Astrocyte (in vitro differentiated cells and primary cell): ENCODE data around the gene PRKAG3. TPM values are rescaled to one million over a fixed set of nuclear protein-coding genes. Genes with fewer than 3 reads are reported as not detected.
A peak's percentile ranks its signal among the peaks of the same experiment; 100 is the strongest.

Experiments used
- DNase-seq: peaks from one replicate; pipeline ENCODE4 v3.0.0-alpha.2; 2010; ENCODE audit warnings: low read depth
- FAIRE-seq: peaks from 2 replicates; lab custom pipeline; 2011; peaks lifted over from hg19 to GRCh38; lab: Jason Lieb, UNC
- H2AFZ ChIP-seq: 2 replicates; pipeline ENCODE4 v1.6.0; 2012; ENCODE audit warnings: low read depth, low read length, inconsistent platforms
- H3K27ac ChIP-seq: 2 replicates; pipeline ENCODE4 v1.5.1; 2011; ENCODE audit warnings: low read depth, low read length, inconsistent platforms
- H3K27me3 ChIP-seq: 2 replicates; pipeline ENCODE4 v1.6.0; 2011; ENCODE audit warnings: low read length, inconsistent platforms; ENCODE audit not compliant: insufficient read depth
- H3K36me3 ChIP-seq: 2 replicates; pipeline ENCODE4 v1.5.1; 2011; ENCODE audit warnings: low read length, inconsistent platforms; ENCODE audit not compliant: insufficient read depth
- H3K4me1 ChIP-seq: 2 replicates; pipeline ENCODE4 v1.5.1; 2011; ENCODE audit warnings: low read length, inconsistent platforms; ENCODE audit not compliant: insufficient read depth
- H3K4me2 ChIP-seq: 2 replicates; pipeline ENCODE4 v1.6.0; 2012; ENCODE audit warnings: low read length, inconsistent platforms
- H3K4me3 ChIP-seq: 2 replicates; pipeline ENCODE4 v1.5.1; 2011; ENCODE audit warnings: low read depth, mild to moderate bottlenecking, low read length, inconsistent platforms; ENCODE audit not compliant: insufficient read depth
- H3K79me2 ChIP-seq: 2 replicates; pipeline ENCODE4 v1.6.0; 2012; ENCODE audit warnings: mild to moderate bottlenecking, low read length, inconsistent platforms; ENCODE audit not compliant: insufficient read depth
- H3K9ac ChIP-seq: 2 replicates; pipeline ENCODE4 v1.6.0; 2012; ENCODE audit warnings: mild to moderate bottlenecking, low read length, inconsistent platforms
- H3K9me3 ChIP-seq: 2 replicates; pipeline ENCODE4 v1.5.1; 2012; ENCODE audit warnings: low read depth, mild to moderate bottlenecking, low read length, inconsistent platforms; ENCODE audit not compliant: insufficient read depth
- H4K20me1 ChIP-seq: 2 replicates; pipeline ENCODE4 v1.6.0; 2012; ENCODE audit warnings: low read length, inconsistent platforms; ENCODE audit not compliant: insufficient read depth
- H3K27ac Mint-ChIP-seq: one replicate; pipeline ENCODE4 v1.8.0; 2021; ENCODE audit warnings: mild to moderate bottlenecking, mixed read lengths; ENCODE audit not compliant: unreplicated experiment
- H3K27me3 Mint-ChIP-seq: one replicate; pipeline ENCODE4 v1.8.0; 2021; ENCODE audit warnings: low read depth, mixed read lengths; ENCODE audit not compliant: unreplicated experiment
- H3K36me3 Mint-ChIP-seq: one replicate; pipeline ENCODE4 v1.8.0; 2021; ENCODE audit warnings: low read depth, mixed read lengths; ENCODE audit not compliant: unreplicated experiment
- H3K4me1 Mint-ChIP-seq: one replicate; pipeline ENCODE4 v1.8.0; 2021; ENCODE audit warnings: low read depth, mixed read lengths; ENCODE audit not compliant: unreplicated experiment
- H3K4me3 Mint-ChIP-seq: one replicate; pipeline ENCODE4 v1.8.0; 2021; ENCODE audit warnings: mild to moderate bottlenecking, moderate library complexity, mixed read lengths; ENCODE audit not compliant: unreplicated experiment
- H3K9me3 Mint-ChIP-seq: one replicate; pipeline ENCODE4 v1.8.0; 2021; ENCODE audit warnings: mild to moderate bottlenecking, mixed read lengths; ENCODE audit not compliant: unreplicated experiment
- EZH2 ChIP-seq: IDR thresholded peaks from 2 replicates; pipeline ENCODE4 v1.6.1; 2012; ENCODE audit warnings: mild to moderate bottlenecking, low read length, inconsistent platforms; ENCODE audit not compliant: insufficient read depth
- total RNA-seq: library from RNA; stranded (reverse); gene quantifications from 2 replicates; pipeline ENCODE4 v1.2.1, GENCODE V29; 2021
- TF ChIP-seq, protein P1 (sequence below): IDR thresholded peaks from 2 replicates; pipeline ENCODE4 v1.5.1; 2011; ENCODE audit warnings: low read depth, mild to moderate bottlenecking, inconsistent platforms, low read length, moderate library complexity; ENCODE audit not compliant: insufficient read depth

The PRKAG3 gene
- total RNA-seq, 1 donor from 2014 or later = not detected

DNA sequence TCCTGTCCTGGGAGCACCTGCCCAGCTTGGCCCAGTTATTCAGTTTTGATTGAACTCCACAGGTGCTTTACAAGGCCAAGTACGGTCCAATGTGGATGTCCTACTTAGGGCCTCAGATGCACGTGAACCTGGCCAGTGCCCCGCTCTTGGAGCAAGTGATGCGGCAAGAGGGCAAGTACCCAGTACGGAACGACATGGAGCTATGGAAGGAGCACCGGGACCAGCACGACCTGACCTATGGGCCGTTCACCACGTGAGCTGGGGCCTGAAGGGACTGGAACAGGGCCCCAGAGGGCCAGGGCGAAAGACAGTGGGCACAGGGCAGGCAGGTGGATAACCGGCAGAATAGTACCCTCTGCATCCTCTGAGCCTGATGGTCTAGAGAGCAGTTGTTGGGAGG lies 22.1 kb downstream of the PRKAG3 start:
- DNase-seq (no peak), FAIRE-seq (no peak)
- Histone ChIP-seq H2AFZ (no peak overlapping the region), H3K4me3 (no peak overlapping the region), H3K79me2 (no peaks in the 10 kb centered on the region), H3K9ac (no peak overlapping the region), H3K27me3 (no peaks in the 10 kb centered on the region), H3K36me3 (no peaks in the 10 kb centered on the region), H3K4me2 (no peak overlapping the region), H3K27ac (no peak overlapping the region), H3K9me3 (no peaks in the 10 kb centered on the region), H3K4me1 (peaks cover 13% of the 10 kb centered on the region), H4K20me1 (no peaks in the 10 kb centered on the region)
- peaks cover 6% of the 10 kb centered on the region for H3K4me1 Mint-ChIP-seq
- peaks cover 15% of the 10 kb centered on the region for H3K36me3 Mint-ChIP-seq
- peaks cover 8% of the 10 kb centered on the region for H3K27me3 Mint-ChIP-seq
- peaks cover 7% of the 10 kb centered on the region for H3K9me3 Mint-ChIP-seq
- H3K4me3 Mint-ChIP-seq = no peak overlapping the region
- no peak for TF ChIP-seq EZH2
- TF ChIP-seq, protein P1, sequence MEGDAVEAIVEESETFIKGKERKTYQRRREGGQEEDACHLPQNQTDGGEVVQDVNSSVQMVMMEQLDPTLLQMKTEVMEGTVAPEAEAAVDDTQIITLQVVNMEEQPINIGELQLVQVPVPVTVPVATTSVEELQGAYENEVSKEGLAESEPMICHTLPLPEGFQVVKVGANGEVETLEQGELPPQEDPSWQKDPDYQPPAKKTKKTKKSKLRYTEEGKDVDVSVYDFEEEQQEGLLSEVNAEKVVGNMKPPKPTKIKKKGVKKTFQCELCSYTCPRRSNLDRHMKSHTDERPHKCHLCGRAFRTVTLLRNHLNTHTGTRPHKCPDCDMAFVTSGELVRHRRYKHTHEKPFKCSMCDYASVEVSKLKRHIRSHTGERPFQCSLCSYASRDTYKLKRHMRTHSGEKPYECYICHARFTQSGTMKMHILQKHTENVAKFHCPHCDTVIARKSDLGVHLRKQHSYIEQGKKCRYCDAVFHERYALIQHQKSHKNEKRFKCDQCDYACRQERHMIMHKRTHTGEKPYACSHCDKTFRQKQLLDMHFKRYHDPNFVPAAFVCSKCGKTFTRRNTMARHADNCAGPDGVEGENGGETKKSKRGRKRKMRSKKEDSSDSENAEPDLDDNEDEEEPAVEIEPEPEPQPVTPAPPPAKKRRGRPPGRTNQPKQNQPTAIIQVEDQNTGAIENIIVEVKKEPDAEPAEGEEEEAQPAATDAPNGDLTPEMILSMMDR = no peak
- H3K27ac Mint-ChIP-seq = no peak overlapping the region

DNA sequence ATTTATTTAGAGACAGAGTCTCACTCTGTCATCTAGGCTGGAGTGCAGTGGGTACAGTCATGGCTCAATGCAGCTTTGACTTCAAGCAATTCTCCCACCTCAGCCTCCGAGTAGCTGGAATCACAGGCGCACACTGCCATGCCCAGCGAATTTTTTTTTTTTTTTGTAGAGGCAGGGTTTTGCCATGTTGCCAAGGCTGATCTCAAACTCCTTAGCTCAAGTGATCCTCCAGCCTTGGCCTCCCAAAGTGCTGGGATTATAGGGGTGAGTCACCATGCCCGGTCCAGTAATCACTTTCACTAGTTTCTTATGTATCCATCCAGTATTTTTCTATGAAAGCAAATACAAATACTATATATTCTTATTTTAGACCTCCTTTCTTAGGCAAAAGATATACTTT lies 24.0 kb downstream of the PRKAG3 start:
- Histone ChIP-seq H3K27me3 (no peaks in the 10 kb centered on the region), H3K4me1 (peaks cover 13% of the 10 kb centered on the region), H3K79me2 (no peaks in the 10 kb centered on the region), H3K9me3 (no peaks in the 10 kb centered on the region), H2AFZ (no peak overlapping the region), H3K27ac (no peak overlapping the region), H3K4me3 (no peak overlapping the region), H3K9ac (no peak overlapping the region), H3K4me2 (no peak overlapping the region), H3K36me3 (no peaks in the 10 kb centered on the region), H4K20me1 (no peaks in the 10 kb centered on the region)
- H3K27me3 Mint-ChIP-seq = peaks cover 2% of the 10 kb centered on the region
- H3K27ac Mint-ChIP-seq = no peak overlapping the region
- no peak overlapping the region for H3K4me3 Mint-ChIP-seq
- TF ChIP-seq EZH2 = no peak
- TF ChIP-seq, protein P1 = no peak
- no peak for FAIRE-seq
- peaks cover 6% of the 10 kb centered on the region for H3K4me1 Mint-ChIP-seq
- peaks cover 9% of the 10 kb centered on the region for H3K36me3 Mint-ChIP-seq
- DNase-seq = no peak
- H3K9me3 Mint-ChIP-seq = peaks cover 9% of the 10 kb centered on the region

DNA sequence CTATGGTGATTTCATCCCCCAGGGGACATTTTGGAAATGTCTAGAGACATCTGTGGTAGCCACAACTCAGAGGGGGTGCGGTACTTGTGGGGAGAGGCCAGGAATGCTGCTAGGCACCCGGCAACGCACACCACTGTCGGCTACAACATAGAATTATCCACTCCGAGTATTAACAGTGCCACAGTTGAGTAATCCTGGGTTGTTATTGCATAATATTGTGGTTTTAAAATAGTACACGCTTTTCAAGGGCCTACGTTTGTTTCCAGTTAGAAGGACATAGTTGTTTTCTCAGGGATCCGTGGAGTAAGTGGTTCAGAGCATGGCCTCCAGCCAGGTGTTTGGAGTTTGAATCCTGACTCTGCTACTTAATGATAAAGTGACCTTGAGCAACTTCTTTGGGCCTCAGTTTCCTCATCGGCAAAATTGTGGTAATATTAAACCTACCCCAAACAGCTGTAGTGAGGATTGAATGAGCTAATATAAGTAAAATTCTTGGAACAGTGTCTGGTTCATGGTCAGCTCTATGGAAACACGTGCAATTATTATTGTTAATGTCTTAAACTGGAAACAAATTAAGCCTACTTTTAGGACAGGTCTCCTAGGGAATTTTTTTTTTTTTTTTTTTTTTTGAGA lies 25.1 kb downstream of the PRKAG3 start:
- H3K36me3 Mint-ChIP-seq = peaks cover 5% of the 10 kb centered on the region
- Histone ChIP-seq H3K4me1 (peaks cover 13% of the 10 kb centered on the region), H3K9me3 (no peaks in the 10 kb centered on the region), H3K9ac (no peak overlapping the region), H3K79me2 (no peaks in the 10 kb centered on the region), H2AFZ (no peak overlapping the region), H4K20me1 (no peaks in the 10 kb centered on the region), H3K36me3 (no peaks in the 10 kb centered on the region), H3K4me3 (no peak overlapping the region), H3K4me2 (peak overlapping the region; percentile 34), H3K27ac (peak overlapping the region; percentile 16), H3K27me3 (no peaks in the 10 kb centered on the region)
- H3K4me1 Mint-ChIP-seq = peaks cover 6% of the 10 kb centered on the region
- peak overlapping the region; percentile 54 for H3K4me3 Mint-ChIP-seq
- peak overlapping the region; percentile 97 for H3K27ac Mint-ChIP-seq
- H3K27me3 Mint-ChIP-seq = no peaks in the 10 kb centered on the region
- DNase-seq (peak; percentile 98), FAIRE-seq (peak; percentile 67)
- TF ChIP-seq, protein P1 = no peak
- TF ChIP-seq EZH2 = no peak
- peaks cover 9% of the 10 kb centered on the region for H3K9me3 Mint-ChIP-seq
